K562 (cell line): ENCODE measurements around the gene ZKSCAN5. TPM values are rescaled to one million over a fixed set of nuclear protein-coding genes. Genes with fewer than 3 reads are reported as not detected.

Experiments used
- BCOR ChIP-seq: fragments of 450-650 bp; IDR thresholded peaks from 2 replicates; pipeline ENCODE4 v1.6.1; 2016
- FOSL1 ChIP-seq: fragments of 200-800 bp; sonication (Bioruptor generic); conservative IDR thresholded peaks from 2 replicates; pipeline ENCODE4 v1.6.1; 2016; ENCODE audit warnings: missing genetic modification characterization, missing compliant biosample characterization
- FOXJ3 ChIP-seq: sonication (generic); formaldehyde crosslinking; IDR thresholded peaks from 2 replicates; pipeline ENCODE4 v1.4.0; 2020; ENCODE audit warnings: mild to moderate bottlenecking, missing genetic modification reagents
- GATAD2A ChIP-seq: fragments of 450-650 bp; IDR thresholded peaks from 2 replicates; pipeline ENCODE4 v1.6.1; 2017
- HDAC2 ChIP-seq: fragments of 450-650 bp; IDR thresholded peaks from 2 replicates; pipeline ENCODE4 v1.6.1; 2016; ENCODE audit warnings: mild to moderate bottlenecking
- HNRNPK ChIP-seq: fragments of 200-400 bp; formaldehyde crosslinking; IDR thresholded peaks from one replicate; pipeline ENCODE4 v1.6.1; 2018; ENCODE audit warnings: mild to moderate bottlenecking, low read depth, low read length; ENCODE audit not compliant: poor library complexity, severe bottlenecking
- IFI16 ChIP-seq: fragments of 250-450 bp; sonication (Bioruptor Pico); IDR thresholded peaks from 2 replicates; pipeline ENCODE4 v2.1.2; 2022; ENCODE audit warnings: mild to moderate bottlenecking, inconsistent platforms
- MED1 ChIP-seq: sonication (generic); formaldehyde crosslinking; IDR thresholded peaks from 2 replicates; pipeline ENCODE4 v1.8.1; 2023; ENCODE audit warnings: missing genetic modification reagents, borderline replicate concordance
- NFRKB ChIP-seq: fragments of 450-650 bp; IDR thresholded peaks from 2 replicates; pipeline ENCODE4 v1.6.1; 2016; ENCODE audit warnings: low read depth
- TAL1 ChIP-seq: fragments of 450-650 bp; IDR thresholded peaks from 2 replicates; pipeline ENCODE4 v1.6.1; 2016; ENCODE audit warnings: mild to moderate bottlenecking
- ZNF253 ChIP-seq: fragments of 250-450 bp; sonication (Bioruptor Pico); conservative IDR thresholded peaks from 2 replicates; pipeline ENCODE4 v1.6.1; 2021; ENCODE audit warnings: mild to moderate bottlenecking
- ZNF3 ChIP-seq: fragments of 250-450 bp; sonication (Bioruptor Pico); IDR thresholded peaks from 2 replicates; pipeline ENCODE4 v1.5.0; 2021; ENCODE audit warnings: mild to moderate bottlenecking, moderate library complexity
- ZNF444 ChIP-seq: fragments of 250-450 bp; sonication (Bioruptor Pico); IDR thresholded peaks from 2 replicates; pipeline ENCODE4 v1.4.0; 2020; ENCODE audit warnings: mild to moderate bottlenecking, moderate library complexity
- ZNF584 ChIP-seq: fragments of 200-800 bp; sonication (Bioruptor generic); IDR thresholded peaks from 2 replicates; pipeline ENCODE4 v1.6.1; 2016; ENCODE audit warnings: low read depth, mild to moderate bottlenecking, missing genetic modification characterization, missing compliant biosample characterization
- ZNF586 ChIP-seq: fragments of 450-650 bp; formaldehyde crosslinking; conservative IDR thresholded peaks from 2 replicates; pipeline ENCODE4 v1.4.0; 2020; ENCODE audit warnings: mild to moderate bottlenecking, moderate library complexity
- ZSCAN32 ChIP-seq: fragments of 450-650 bp; formaldehyde crosslinking; IDR thresholded peaks from 2 replicates; pipeline ENCODE4 v1.4.0; 2020; ENCODE audit warnings: mild to moderate bottlenecking, moderate library complexity
- polyA plus RNA-seq, 8 experiments: library from polyadenylated mRNA; depleted of rRNA in 4 of 8; stranded (reverse) in 5 of 8; unstranded in 3 of 8; fragments of >200 nt; fragmentation: Nextera tagmentation in 2 of 8; fragmentation: Illumina TruSeq in 1 of 8; extraction: Ambion mirVana in 2 of 8; extraction: Trizol in 1 of 8; gene quantifications; 2 replicates each; pipeline versions ENCODE4 v1.2.1 to v1.2.3, GENCODE V29; 2011 to 2014; ENCODE audit warnings: inconsistent platforms in 1 of 8, missing spikeins in 1 of 8
- total RNA-seq, 7 experiments: library from RNA; depleted of rRNA in 6 of 7; stranded (reverse); fragments of >200 nt in 6 of 7; fragmentation: Illumina TruSeq in 2 of 7; extraction: Trizol in 2 of 7; gene quantifications; 2 replicates each; pipeline versions ENCODE4 v1.2.1 to v1.2.3, GENCODE V29; 2011 to 2021; ENCODE audit warnings: low replicate concordance in 1 of 7
- TF ChIP-seq, protein P1 (sequence below), 2 experiments: fragments of 450-650 bp; IDR thresholded peaks; 2 replicates each; pipeline ENCODE4 v1.6.1; 2016
- TF ChIP-seq, protein P2 (sequence below): fragments of 450-650 bp; IDR thresholded peaks from 2 replicates; pipeline ENCODE4 v1.6.1; 2016; ENCODE audit warnings: low read depth
- TF ChIP-seq, protein P3 (sequence below), 2 experiments: fragments of 450-650 bp; conservative IDR thresholded peaks; 2 replicates each; pipeline ENCODE4 v1.6.1; 2017; ENCODE audit warnings: mild to moderate bottlenecking in 2 of 2, moderate library complexity in 2 of 2

The ZKSCAN5 gene
- total and polyA plus RNA-seq, 9 of the 15 experiments (the other 6 are each of a cell fraction or from before 2014, with no cell fraction given): 4.2 to 19.0 (median 15.0) TPM

- TF ChIP-seq, protein P1, sequence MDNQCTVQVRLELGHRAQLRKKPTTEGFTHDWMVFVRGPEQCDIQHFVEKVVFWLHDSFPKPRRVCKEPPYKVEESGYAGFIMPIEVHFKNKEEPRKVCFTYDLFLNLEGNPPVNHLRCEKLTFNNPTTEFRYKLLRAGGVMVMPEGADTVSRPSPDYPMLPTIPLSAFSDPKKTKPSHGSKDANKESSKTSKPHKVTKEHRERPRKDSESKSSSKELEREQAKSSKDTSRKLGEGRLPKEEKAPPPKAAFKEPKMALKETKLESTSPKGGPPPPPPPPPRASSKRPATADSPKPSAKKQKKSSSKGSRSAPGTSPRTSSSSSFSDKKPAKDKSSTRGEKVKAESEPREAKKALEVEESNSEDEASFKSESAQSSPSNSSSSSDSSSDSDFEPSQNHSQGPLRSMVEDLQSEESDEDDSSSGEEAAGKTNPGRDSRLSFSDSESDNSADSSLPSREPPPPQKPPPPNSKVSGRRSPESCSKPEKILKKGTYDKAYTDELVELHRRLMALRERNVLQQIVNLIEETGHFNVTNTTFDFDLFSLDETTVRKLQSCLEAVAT (IDR thresholded peaks at IDR 0.05): peak in 1 of 2 experiments; percentile 55; a peak in 1 of 4 replicates
- TF ChIP-seq, protein P2, sequence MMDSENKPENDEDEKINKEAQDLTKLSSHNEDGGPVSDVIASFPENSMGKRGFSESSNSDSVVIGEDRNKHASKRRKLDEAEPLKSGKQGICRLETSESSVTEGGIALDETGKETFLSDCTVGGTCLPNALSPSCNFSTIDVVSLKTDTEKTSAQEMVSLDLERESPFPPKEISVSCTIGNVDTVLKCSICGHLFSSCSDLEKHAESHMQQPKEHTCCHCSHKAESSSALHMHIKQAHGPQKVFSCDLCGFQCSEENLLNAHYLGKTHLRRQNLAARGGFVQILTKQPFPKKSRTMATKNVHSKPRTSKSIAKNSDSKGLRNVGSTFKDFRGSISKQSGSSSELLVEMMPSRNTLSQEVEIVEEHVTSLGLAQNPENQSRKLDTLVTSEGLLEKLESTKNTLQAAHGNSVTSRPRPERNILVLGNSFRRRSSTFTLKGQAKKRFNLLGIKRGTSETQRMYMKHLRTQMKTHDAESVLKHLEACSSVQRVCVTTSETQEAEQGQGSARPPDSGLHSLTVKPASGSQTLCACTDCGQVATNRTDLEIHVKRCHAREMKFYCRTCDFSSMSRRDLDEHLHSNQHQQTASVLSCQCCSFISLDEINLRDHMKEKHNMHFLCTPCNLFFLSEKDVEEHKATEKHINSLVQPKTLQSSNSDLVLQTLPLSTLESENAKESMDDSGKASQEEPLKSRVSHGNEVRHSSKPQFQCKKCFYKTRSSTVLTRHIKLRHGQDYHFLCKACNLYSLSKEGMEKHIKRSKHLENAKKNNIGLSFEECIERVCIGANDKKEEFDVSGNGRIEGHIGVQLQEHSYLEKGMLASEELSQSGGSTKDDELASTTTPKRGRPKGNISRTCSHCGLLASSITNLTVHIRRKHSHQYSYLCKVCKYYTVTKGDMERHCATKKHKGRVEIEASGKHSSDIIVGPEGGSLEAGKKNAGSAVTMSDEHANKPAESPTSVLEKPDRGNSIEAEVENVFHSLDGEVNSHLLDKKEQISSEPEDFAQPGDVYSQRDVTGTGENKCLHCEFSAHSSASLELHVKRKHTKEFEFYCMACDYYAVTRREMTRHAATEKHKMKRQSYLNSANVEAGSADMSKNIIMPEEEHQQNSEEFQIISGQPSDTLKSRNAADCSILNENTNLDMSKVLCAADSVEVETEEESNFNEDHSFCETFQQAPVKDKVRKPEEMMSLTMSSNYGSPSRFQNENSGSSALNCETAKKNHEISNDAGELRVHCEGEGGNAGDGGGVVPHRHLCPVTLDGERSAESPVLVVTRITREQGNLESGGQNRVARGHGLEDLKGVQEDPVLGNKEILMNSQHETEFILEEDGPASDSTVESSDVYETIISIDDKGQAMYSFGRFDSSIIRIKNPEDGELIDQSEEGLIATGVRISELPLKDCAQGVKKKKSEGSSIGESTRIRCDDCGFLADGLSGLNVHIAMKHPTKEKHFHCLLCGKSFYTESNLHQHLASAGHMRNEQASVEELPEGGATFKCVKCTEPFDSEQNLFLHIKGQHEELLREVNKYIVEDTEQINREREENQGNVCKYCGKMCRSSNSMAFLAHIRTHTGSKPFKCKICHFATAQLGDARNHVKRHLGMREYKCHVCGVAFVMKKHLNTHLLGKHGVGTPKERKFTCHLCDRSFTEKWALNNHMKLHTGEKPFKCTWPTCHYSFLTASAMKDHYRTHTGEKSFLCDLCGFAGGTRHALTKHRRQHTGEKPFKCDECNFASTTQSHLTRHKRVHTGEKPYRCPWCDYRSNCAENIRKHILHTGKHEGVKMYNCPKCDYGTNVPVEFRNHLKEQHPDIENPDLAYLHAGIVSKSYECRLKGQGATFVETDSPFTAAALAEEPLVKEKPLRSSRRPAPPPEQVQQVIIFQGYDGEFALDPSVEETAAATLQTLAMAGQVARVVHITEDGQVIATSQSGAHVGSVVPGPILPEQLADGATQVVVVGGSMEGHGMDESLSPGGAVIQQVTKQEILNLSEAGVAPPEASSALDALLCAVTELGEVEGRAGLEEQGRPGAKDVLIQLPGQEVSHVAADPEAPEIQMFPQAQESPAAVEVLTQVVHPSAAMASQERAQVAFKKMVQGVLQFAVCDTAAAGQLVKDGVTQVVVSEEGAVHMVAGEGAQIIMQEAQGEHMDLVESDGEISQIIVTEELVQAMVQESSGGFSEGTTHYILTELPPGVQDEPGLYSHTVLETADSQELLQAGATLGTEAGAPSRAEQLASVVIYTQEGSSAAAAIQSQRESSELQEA: no peak
- TF ChIP-seq MED1 (CRISPR knock-in tag): no peak
- TF ChIP-seq HNRNPK: no peak
- no peak for TF ChIP-seq ZSCAN32 (CRISPR knock-in tag)
- TF ChIP-seq ZNF584 (CRISPR knock-in tag): no peak
- no peak; the same call in 1 of the 2 replicates for TF ChIP-seq HDAC2
- TF ChIP-seq ZNF3 (CRISPR knock-in tag): no peak
- 0 out of 2 replicates have a peak, but pooled peaks have one; percentile 16 for TF ChIP-seq ZNF586 (CRISPR knock-in tag)
- TF ChIP-seq FOXJ3 (CRISPR knock-in tag): peak; percentile 9; the same call in 1 of the 2 replicates
- TF ChIP-seq FOSL1 (tag): peak; percentile 26; the same call in 1 of the 2 replicates
- no peak for TF ChIP-seq TAL1
- peak; percentile 85 for TF ChIP-seq NFRKB
- TF ChIP-seq, protein P3, sequence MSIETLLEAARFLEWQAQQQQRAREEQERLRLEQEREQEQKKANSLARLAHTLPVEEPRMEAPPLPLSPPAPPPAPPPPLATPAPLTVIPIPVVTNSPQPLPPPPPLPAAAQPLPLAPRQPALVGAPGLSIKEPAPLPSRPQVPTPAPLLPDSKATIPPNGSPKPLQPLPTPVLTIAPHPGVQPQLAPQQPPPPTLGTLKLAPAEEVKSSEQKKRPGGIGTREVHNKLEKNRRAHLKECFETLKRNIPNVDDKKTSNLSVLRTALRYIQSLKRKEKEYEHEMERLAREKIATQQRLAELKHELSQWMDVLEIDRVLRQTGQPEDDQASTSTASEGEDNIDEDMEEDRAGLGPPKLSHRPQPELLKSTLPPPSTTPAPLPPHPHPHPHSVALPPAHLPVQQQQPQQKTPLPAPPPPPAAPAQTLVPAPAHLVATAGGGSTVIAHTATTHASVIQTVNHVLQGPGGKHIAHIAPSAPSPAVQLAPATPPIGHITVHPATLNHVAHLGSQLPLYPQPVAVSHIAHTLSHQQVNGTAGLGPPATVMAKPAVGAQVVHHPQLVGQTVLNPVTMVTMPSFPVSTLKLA (conservative IDR thresholded peaks at IDR 0.05): peak; percentile 89 to 93
- no peak for TF ChIP-seq GATAD2A
- peak; percentile 24; the same call in 1 of the 2 replicates for TF ChIP-seq BCOR
- TF ChIP-seq ZNF444: no peak
- TF ChIP-seq IFI16: no peak
- no peak for TF ChIP-seq ZNF253 (CRISPR knock-in tag)
Observed at GRCh38 chr7:99472561-99473314, 31.7 kb upstream of the ZKSCAN5 start, which contains the start of gene ZNF789 (continued).
